HEK293 (cell line): Measurements from ENCODE around the gene IL23R.

Source experiments
- CTCF ChIA-PET: fragments of 350-600 bp; formaldehyde crosslinking; extraction: SDS; loops from one replicate; lab custom pipeline; 2021; ENCODE audit warnings: antibody characterized with exemption; lab: Yijun Ruan, JAX
- POLR2A ChIA-PET: fragments of 300-600 bp; formaldehyde crosslinking; extraction: SDS; loops from one replicate; lab custom pipeline; 2020; ENCODE audit warnings: antibody characterized with exemption, inconsistent platforms; lab: Yijun Ruan, JAX
- H3K27ac ChIP-seq: fragments of 200-500 bp; sonication (Bioruptor generic); 2 replicates; pipeline ENCODE4 v1.5.1; 2014; ENCODE audit warnings: low read depth, low read length, control low read depth, inconsistent platforms; ENCODE audit errors: extremely low read depth
- H3K36me3 ChIP-seq, 2 experiments: fragments of 200-500 bp in 1 of 2; sonication (Bioruptor generic) in 1 of 2; 1 replicate in 1 of 2; 2 replicates in 1 of 2; pipeline ENCODE4 v1.5.1; 2014 to 2017; ENCODE audit warnings: inconsistent platforms in 2 of 2, low read length in 2 of 2; ENCODE audit not compliant: control insufficient read depth in 2 of 2, insufficient read depth in 1 of 2
- H3K4me1 ChIP-seq: fragments of 200-500 bp; sonication (Bioruptor generic); 2 replicates; pipeline ENCODE4 v1.5.1; 2014; ENCODE audit warnings: mild to moderate bottlenecking, low read length, inconsistent platforms; ENCODE audit not compliant: control insufficient read depth, insufficient read depth
- H3K4me3 ChIP-seq: 2 replicates; pipeline ENCODE4 v1.5.1; 2011; ENCODE audit warnings: low read depth, mild to moderate bottlenecking, control low read depth, low read length, moderate library complexity
- H3K9me3 ChIP-seq: fragments of 200-500 bp; sonication (Bioruptor generic); 2 replicates; pipeline ENCODE4 v1.5.1; 2014; ENCODE audit warnings: low read depth, low read length, inconsistent platforms; ENCODE audit not compliant: control insufficient read depth, insufficient read depth
- FEZF1 ChIP-seq: fragments of 450-650 bp; formaldehyde crosslinking; IDR thresholded peaks from 2 replicates; pipeline ENCODE4 v1.5.1; 2016; ENCODE audit warnings: missing biosample characterization, missing genetic modification characterization
- HOXA7 ChIP-seq: sonication (generic); formaldehyde crosslinking; IDR thresholded peaks from 2 replicates; pipeline ENCODE4 v1.8.1; 2022; ENCODE audit warnings: missing genetic modification reagents, borderline replicate concordance
- SCRT2 ChIP-seq: fragments of 450-650 bp; formaldehyde crosslinking; IDR thresholded peaks from 2 replicates; pipeline ENCODE4 v1.5.1; 2016; ENCODE audit warnings: missing biosample characterization, missing genetic modification characterization
- WT1 ChIP-seq: fragments of 450-650 bp; formaldehyde crosslinking; IDR thresholded peaks from 2 replicates; pipeline ENCODE4 v1.5.1; 2016; ENCODE audit warnings: missing biosample characterization, missing genetic modification characterization
- YY1 ChIP-seq: fragments of 450-650 bp; formaldehyde crosslinking; IDR thresholded peaks from 2 replicates; pipeline ENCODE4 v1.5.1; 2018; ENCODE audit warnings: missing biosample characterization, missing genetic modification characterization
- ZBTB26 ChIP-seq: fragments of 450-650 bp; formaldehyde crosslinking; optimal IDR thresholded peaks from 2 replicates; pipeline ENCODE3; 2016; ENCODE audit warnings: missing biosample characterization, mild to moderate bottlenecking, missing genetic modification characterization
- ZNF112 ChIP-seq: fragments of 450-650 bp; formaldehyde crosslinking; IDR thresholded peaks from 2 replicates; pipeline ENCODE4 v1.5.0; 2017; ENCODE audit warnings: missing biosample characterization, missing genetic modification characterization
- ZNF16 ChIP-seq: fragments of 450-650 bp; formaldehyde crosslinking; IDR thresholded peaks from 2 replicates; pipeline ENCODE4 v1.5.1; 2016; ENCODE audit warnings: low read depth, missing biosample characterization, missing genetic modification characterization
- ZNF19 ChIP-seq: fragments of 450-650 bp; formaldehyde crosslinking; IDR thresholded peaks from 2 replicates; pipeline ENCODE4; 2016; ENCODE audit warnings: missing biosample characterization, missing genetic modification characterization, low read depth
- ZNF211 ChIP-seq: fragments of 450-650 bp; formaldehyde crosslinking; IDR thresholded peaks from 2 replicates; pipeline ENCODE4 v1.5.1; 2016; ENCODE audit warnings: low read depth, missing biosample characterization, missing genetic modification characterization
- ZNF274 ChIP-seq, 2 experiments: fragments of 200-500 bp in 1 of 2; fragments of 450-650 bp in 1 of 2; sonication (Bioruptor generic) in 1 of 2; formaldehyde crosslinking in 1 of 2; IDR thresholded peaks; 2 replicates each; pipeline versions ENCODE4 v1.5.1 to v1.6.1; 2014 to 2016; ENCODE audit warnings: borderline replicate concordance in 1 of 2, inconsistent platforms in 1 of 2, low read length in 1 of 2, missing biosample characterization in 1 of 2, missing genetic modification characterization in 1 of 2
- ZNF366 ChIP-seq: fragments of 450-650 bp; formaldehyde crosslinking; conservative IDR thresholded peaks from 2 replicates; pipeline ENCODE4 v1.5.1; 2016; ENCODE audit warnings: missing biosample characterization, missing genetic modification characterization
- ZNF391 ChIP-seq: fragments of 450-650 bp; formaldehyde crosslinking; IDR thresholded peaks from 2 replicates; pipeline ENCODE4 v1.5.1; 2016; ENCODE audit warnings: low read depth, missing biosample characterization, missing genetic modification characterization, borderline replicate concordance
- ZNF473 ChIP-seq: fragments of 450-650 bp; formaldehyde crosslinking; IDR thresholded peaks from 2 replicates; pipeline ENCODE4 v1.5.1; 2017; ENCODE audit warnings: missing biosample characterization, missing genetic modification characterization
- ZNF501 ChIP-seq: fragments of 450-650 bp; formaldehyde crosslinking; IDR thresholded peaks from 2 replicates; pipeline ENCODE4 v1.5.1; 2016; ENCODE audit warnings: missing biosample characterization, missing genetic modification characterization
- ZNF558 ChIP-seq: fragments of 450-650 bp; formaldehyde crosslinking; IDR thresholded peaks from 2 replicates; pipeline ENCODE4 v1.5.1; 2016; ENCODE audit warnings: missing biosample characterization, missing genetic modification characterization
- ZNF660 ChIP-seq: fragments of 450-650 bp; IDR thresholded peaks from 2 replicates; pipeline ENCODE4 v1.5.1; 2018; ENCODE audit warnings: missing biosample characterization, mild to moderate bottlenecking, missing genetic modification characterization
- ZNF747 ChIP-seq: fragments of 450-650 bp; formaldehyde crosslinking; IDR thresholded peaks from 2 replicates; pipeline ENCODE4 v1.5.1; 2016; ENCODE audit warnings: missing biosample characterization, missing genetic modification characterization
- ZNF843 ChIP-seq: fragments of 450-650 bp; formaldehyde crosslinking; IDR thresholded peaks from 2 replicates; pipeline ENCODE4 v1.5.1; 2016; ENCODE audit warnings: missing biosample characterization, missing genetic modification characterization
- ZSCAN5A ChIP-seq: fragments of 450-650 bp; formaldehyde crosslinking; IDR thresholded peaks from 2 replicates; pipeline ENCODE4 v1.5.1; 2016; ENCODE audit warnings: missing biosample characterization, missing genetic modification characterization
- TF ChIP-seq, protein P1 (sequence below): fragments of 450-650 bp; formaldehyde crosslinking; IDR thresholded peaks from 2 replicates; pipeline ENCODE4 v1.5.1; 2016; ENCODE audit warnings: missing biosample characterization, missing genetic modification characterization
- TF ChIP-seq, protein P2 (sequence below): fragments of 450-650 bp; formaldehyde crosslinking; IDR thresholded peaks from 2 replicates; pipeline ENCODE4 v1.5.1; 2017; ENCODE audit warnings: missing biosample characterization, missing genetic modification characterization

Gene IL23R

DNA sequence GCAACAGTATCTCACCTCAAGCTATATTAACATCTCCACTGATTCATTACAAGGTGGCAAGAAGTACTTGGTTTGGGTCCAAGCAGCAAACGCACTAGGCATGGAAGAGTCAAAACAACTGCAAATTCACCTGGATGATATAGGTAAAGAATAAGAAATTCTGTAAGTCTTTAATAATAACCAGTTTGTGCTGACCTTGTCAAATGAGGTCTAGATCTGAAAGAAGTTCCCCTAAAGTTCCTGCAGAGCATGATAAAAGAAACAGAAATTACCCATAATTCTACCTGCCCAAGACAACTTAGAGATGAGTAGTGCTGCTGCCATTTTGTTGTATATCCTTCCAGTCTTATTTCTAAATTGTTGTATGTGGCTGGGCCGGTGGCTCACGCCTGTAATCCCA lies 34.5 kb downstream of the IL23R start:
- no peaks in the 10 kb centered on the region for H3K9me3 ChIP-seq
- ChIA-PET POLR2A (no interaction called here), CTCF (no interaction called here)
- TF ChIP-seq ZNF112: no peak
- H3K27ac ChIP-seq: no peak overlapping the region
- H3K4me1 ChIP-seq: no peaks in the 10 kb centered on the region
- no peaks in the 10 kb centered on the region for H3K36me3 ChIP-seq
- H3K4me3 ChIP-seq: no peak overlapping the region

DNA sequence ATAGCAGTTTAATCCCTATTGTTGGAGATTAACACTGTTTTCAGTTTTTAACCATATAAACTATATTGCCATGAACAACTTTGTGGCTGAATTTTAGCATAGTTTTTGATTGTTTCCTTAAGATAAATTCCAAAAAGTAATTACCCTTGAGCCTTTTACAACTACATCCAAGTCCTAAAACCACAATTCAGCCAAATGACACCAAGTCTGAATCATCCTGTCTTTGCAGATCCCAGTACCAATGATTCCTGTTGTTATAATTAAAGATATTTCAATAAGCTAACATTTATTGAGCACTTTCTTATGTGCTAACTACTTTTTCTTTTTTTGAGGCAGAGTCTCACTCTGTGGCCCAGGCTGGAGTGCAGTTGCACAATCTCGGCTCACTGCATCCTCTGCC lies 35.6 kb downstream of the IL23R start:
- Histone ChIP-seq H3K9me3 (no peaks in the 10 kb centered on the region), H3K27ac (no peak overlapping the region), H3K4me3 (no peak overlapping the region), H3K4me1 (no peaks in the 10 kb centered on the region), H3K36me3 (no peaks in the 10 kb centered on the region)
- ChIA-PET CTCF (interaction anchor here (0.6 to 1.5 kb wide), 2 partner anchors 10 to 67 kb away, joined by 5 to 7 read pairs; partner anchors contain the start of gene C1orf141), POLR2A (interaction anchor here (0.6 kb wide), 2 partner anchors 10 to 12 kb away, joined by 3 read pairs; no protein-coding TSS in a partner anchor)
- no peak for TF ChIP-seq ZNF391 (tag by site-specific recombination)
- no peak for TF ChIP-seq FEZF1 (tag by site-specific recombination)
- TF ChIP-seq ZNF843: no peak
- TF ChIP-seq, protein P1, sequence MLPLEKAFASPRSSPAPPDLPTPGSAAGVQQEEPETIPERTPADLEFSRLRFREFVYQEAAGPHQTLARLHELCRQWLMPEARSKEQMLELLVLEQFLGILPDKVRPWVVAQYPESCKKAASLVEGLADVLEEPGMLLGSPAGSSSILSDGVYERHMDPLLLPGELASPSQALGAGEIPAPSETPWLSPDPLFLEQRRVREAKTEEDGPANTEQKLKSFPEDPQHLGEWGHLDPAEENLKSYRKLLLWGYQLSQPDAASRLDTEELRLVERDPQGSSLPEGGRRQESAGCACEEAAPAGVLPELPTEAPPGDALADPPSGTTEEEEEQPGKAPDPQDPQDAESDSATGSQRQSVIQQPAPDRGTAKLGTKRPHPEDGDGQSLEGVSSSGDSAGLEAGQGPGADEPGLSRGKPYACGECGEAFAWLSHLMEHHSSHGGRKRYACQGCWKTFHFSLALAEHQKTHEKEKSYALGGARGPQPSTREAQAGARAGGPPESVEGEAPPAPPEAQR (tag by site-specific recombination): no peak
- no peak for TF ChIP-seq ZBTB26 (tag by site-specific recombination)
- TF ChIP-seq ZNF19 (tag by site-specific recombination): no peak
- TF ChIP-seq ZNF16 (tag by site-specific recombination): no peak
- TF ChIP-seq ZNF558 (tag by site-specific recombination): no peak
- TF ChIP-seq ZNF501 (tag by site-specific recombination): no peak
- TF ChIP-seq, protein P2, sequence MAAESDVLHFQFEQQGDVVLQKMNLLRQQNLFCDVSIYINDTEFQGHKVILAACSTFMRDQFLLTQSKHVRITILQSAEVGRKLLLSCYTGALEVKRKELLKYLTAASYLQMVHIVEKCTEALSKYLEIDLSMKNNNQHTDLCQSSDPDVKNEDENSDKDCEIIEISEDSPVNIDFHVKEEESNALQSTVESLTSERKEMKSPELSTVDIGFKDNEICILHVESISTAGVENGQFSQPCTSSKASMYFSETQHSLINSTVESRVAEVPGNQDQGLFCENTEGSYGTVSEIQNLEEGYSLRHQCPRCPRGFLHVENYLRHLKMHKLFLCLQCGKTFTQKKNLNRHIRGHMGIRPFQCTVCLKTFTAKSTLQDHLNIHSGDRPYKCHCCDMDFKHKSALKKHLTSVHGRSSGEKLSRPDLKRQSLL: no peak
- TF ChIP-seq ZSCAN5A (tag by site-specific recombination): no peak
- no peak for TF ChIP-seq WT1 (tag by site-specific recombination)

DNA sequence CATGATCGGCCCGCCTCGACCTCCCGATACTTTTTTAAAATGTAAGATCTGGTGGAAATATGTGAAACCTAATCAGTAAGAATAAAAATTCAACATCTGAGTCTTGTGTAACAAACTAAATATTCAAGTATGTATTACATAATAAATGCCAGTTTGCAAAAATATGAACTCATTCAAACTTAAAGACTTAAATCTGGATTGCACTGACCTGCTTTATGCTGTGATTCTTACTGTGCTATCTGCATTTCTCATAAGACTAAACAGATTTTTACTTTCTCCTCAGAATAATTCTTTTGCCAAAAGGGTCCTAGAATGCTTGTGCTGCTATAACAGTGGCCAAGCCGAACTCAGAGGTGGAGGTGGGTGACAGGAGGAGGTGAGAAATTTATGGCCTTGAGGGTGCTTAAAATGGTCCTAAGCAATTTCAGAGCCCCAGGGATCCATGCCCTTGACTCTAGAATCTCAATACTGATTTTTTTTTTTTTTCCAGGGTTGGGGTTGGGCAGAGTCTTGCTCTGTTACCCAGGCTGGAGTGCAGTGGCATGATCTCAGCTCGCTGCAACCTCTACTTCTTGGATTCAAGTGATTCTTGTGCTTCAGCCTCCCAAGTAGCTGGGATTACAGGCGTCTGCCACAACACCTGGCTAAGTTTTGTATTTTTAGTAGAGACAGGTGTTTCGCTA lies 38.2 kb downstream of the IL23R start:
- Histone ChIP-seq H3K4me3 (no peak overlapping the region), H3K36me3 (no peaks in the 10 kb centered on the region), H3K4me1 (no peaks in the 10 kb centered on the region), H3K9me3 (no peaks in the 10 kb centered on the region), H3K27ac (no peak overlapping the region)
- CTCF ChIA-PET: interaction anchor here (0.6 to 0.9 kb wide), 3 partner anchors 9 to 589 kb away, joined by 3 to 7 read pairs (median 4); no protein-coding TSS in a partner anchor
- POLR2A ChIA-PET: no interaction called here
- TF ChIP-seq ZNF473 (tag by site-specific recombination): no peak
- no peak for TF ChIP-seq SCRT2 (tag by site-specific recombination)
- no peak for TF ChIP-seq HOXA7
- TF ChIP-seq ZSCAN5A (tag by site-specific recombination): no peak
- no peak for TF ChIP-seq ZNF211 (tag by site-specific recombination)
- TF ChIP-seq YY1 (tag by site-specific recombination): no peak
- no peak for TF ChIP-seq ZNF747
- no peak for TF ChIP-seq ZNF366
- TF ChIP-seq, protein P2: no peak
- no peak for TF ChIP-seq ZNF274 (IDR thresholded peaks at IDR 0.05; ENCODE audit: low read length)
- TF ChIP-seq ZNF274 (tag by site-specific recombination; IDR thresholded peaks at IDR 0.05; ENCODE audit: borderline replicate concordance): no peak
- no peak for TF ChIP-seq ZNF660
